Fibroblast of skin of left quadriceps (primary cell): ENCODE results near the gene FRAS1.
A peak's percentile ranks its signal among the peaks of the same experiment; 100 is the strongest.
"Not testable (repeated sequence)": the region's sequence is repeated elsewhere in the genome, so short reads cannot be mapped to it uniquely, and the experiment has no call there.

Experiments used
- DNase-seq, 2 experiments: peaks; one replicate each; pipeline ENCODE4 v3.0.0-alpha.2; 2013; ENCODE audit warnings: low read depth in 2 of 2

Gene FRAS1

GRCh38 chr4:78322032-78322431, 264.9 kb downstream of the FRAS1 start:
- no peak for DNase-seq

DNA sequence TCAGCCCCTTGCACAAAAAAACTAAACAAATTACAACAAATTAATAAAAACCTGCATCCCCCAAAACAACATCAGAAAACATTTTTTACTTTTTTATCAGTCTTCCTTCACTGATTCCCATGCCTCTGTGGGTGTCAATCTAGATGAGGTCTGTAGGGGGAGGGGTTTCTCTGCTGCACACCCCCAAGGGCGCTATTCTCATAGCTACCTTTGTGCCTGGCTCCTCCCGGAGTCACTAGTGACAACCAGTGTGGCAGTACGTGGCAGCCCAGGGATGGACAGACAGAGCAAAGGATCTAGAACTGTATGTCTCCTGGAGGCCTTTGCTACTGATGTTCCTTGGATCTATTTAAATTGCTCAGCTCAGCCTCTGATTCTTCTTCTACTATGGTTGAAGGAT, 266.3 kb downstream of the FRAS1 start:
- DNase-seq: no peak

DNA sequence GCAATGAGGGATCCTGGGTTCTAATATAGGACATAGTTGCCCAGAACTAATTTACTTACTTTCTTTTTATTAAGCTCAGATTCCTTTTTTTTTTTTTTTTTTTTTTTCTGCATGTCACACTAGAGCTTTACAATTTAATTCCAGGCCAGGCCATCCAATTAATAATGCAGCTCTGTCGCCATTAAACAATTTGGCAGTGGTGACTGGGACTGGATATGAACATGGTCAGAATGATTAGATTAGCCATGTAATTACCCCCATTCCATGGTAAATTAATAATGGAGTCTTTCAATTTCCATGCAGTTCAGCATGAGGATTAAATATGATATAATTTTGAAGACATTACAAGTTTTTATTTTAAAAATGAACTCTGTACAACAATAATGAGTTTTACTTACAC, 267.5 kb downstream of the FRAS1 start:
- no peak for DNase-seq

DNA sequence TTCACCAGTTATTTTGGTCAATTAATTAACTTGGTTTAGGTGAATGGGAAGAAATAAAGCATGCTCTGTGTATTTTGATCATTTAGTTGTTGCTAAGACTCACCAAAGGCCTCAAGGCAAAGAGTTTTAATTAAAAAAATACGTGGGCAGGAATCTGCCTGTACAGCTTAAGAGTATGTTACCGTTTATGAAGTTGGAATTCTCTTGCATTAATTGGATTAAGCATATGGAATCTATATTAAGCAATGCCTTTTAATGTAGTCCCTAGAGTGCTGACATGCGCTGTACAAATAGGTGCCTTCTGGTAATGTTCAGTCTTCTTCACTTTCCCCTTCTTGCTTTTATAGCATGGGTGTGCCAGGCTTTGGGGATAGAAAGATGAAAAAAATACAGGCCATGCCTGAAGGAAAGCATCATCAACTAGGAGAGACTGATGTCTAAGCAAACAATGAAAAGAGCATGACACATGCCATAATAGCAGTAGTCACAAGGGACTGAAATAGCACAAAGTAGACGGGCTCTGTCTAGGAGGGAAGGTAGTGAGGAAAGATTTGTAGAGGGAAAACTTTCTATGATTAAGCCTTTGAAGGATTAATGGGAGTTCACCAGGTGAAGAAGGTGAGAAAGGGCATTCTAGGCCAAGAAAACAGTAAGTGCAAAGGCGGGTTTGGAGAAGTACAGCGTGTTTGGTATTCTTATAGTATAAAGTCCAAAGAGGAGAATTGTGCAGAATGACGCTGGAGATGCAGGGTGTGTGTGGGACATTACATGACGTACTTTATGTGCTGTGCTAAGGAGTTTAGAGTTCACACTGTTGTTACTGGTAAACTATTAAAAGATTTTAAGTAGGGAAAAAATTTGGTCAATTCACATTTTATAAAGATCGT, 268.4 kb downstream of the FRAS1 start:
- DNase-seq: peak; percentile 45 to 51

GRCh38 chr4:78328591-78328990, 271.5 kb downstream of the FRAS1 start:
- not testable (repeated sequence) for DNase-seq

GRCh38 chr4:78331186-78331585, 274.1 kb downstream of the FRAS1 start:
- no peak for DNase-seq

GRCh38 chr4:78331965-78332364, 274.8 kb downstream of the FRAS1 start:
- no peak for DNase-seq

DNA sequence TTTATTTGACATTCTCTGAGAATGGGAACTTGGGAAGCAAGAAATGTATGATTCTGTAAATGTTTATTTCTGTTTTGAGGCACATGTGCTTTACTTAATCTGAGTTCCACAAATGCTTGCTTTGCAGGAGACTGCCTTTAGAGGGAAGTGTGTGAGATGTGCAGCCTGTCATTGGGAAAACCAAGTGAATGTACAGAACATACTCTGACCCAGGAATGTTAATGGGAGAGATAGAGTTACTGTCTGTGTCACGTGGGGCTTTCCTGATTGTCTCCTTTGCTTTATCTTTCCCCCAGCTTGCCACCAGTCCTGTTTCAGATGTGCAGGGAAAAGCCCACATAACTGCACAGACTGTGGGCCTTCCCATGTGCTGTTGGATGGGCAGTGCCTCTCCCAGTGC, 275.9 kb downstream of the FRAS1 start:
- DNase-seq: no peak

- no peak for DNase-seq
Observed at GRCh38 chr4:78336093-78336943, 279.2 kb downstream of the FRAS1 start.

- no peak for DNase-seq
Observed at GRCh38 chr4:78337244-78338020, 280.3 kb downstream of the FRAS1 start.

- no peak for DNase-seq
Observed at GRCh38 chr4:78342125-78342524, 285.0 kb downstream of the FRAS1 start.

GRCh38 chr4:78343682-78344081, 286.6 kb downstream of the FRAS1 start:
- DNase-seq: no peak

- DNase-seq: no peak
Observed at GRCh38 chr4:78345237-78345636, 288.1 kb downstream of the FRAS1 start.

DNA sequence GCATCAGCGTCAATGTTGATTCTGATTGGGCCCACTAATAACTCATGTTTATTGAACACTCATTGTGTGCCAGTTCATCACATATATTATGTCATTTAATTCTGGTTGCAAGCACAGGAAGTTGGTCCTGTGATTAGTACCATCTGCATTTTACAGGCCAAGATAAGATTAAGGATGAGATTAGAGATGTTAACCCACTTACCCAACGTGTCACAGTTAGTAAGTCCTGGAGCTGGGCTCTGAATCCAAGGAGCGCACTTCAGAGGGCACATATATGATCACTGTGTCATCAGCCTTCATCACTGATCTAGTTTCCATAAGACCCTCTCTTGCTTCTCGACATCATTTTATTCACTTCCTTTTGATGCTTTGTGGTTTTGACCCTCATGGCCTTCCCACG, 289.1 kb downstream of the FRAS1 start:
- DNase-seq: no peak

- DNase-seq: no peak
Observed at GRCh38 chr4:78347527-78347926, 290.4 kb downstream of the FRAS1 start.

DNA sequence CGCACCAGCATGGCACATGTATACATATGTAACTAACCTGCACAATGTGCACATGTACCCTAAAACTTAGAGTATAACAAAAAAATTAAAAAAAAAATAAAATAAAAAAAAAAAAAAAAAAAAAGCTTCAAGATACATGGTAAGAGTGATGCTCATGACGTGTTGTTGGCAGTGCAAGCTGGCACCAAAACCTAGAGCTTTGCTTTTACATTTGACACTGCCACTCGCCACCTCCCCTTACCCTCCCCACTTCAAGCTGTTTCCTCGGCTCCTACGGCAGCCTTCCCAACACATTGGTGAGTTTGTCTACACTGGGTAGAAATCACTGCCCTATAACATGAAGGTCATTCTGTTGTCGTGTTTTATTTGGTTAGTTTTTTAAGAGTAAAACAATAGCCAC, 296.8 kb downstream of the FRAS1 start:
- no peak for DNase-seq

DNA sequence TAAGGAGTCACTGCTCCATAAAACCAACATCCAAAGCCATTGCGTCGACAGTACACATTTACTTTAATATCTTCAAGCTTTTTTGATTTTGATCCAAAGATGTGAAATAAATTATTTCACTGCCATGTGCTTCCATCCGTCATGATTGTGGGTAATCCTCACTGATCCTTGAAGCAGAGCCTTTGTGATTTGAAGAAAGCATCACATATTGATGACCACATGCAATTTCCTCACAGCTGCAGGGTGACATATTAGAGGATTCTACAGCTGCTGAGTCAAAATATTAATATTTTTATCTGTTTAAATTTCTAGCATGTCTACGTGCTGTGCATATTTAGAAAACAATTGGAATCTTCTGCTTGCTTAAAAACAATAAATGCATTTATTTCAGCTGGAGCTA, 297.7 kb downstream of the FRAS1 start:
- no peak for DNase-seq

GRCh38 chr4:78355306-78355705, 298.2 kb downstream of the FRAS1 start:
- DNase-seq: peak; percentile 33 to 39

- no peak for DNase-seq
Observed at GRCh38 chr4:78356251-78356786, 299.2 kb downstream of the FRAS1 start.

GRCh38 chr4:78357122-78357521, 300.0 kb downstream of the FRAS1 start:
- DNase-seq: no peak

GRCh38 chr4:78360466-78360865, 303.3 kb downstream of the FRAS1 start:
- DNase-seq: no peak

DNA sequence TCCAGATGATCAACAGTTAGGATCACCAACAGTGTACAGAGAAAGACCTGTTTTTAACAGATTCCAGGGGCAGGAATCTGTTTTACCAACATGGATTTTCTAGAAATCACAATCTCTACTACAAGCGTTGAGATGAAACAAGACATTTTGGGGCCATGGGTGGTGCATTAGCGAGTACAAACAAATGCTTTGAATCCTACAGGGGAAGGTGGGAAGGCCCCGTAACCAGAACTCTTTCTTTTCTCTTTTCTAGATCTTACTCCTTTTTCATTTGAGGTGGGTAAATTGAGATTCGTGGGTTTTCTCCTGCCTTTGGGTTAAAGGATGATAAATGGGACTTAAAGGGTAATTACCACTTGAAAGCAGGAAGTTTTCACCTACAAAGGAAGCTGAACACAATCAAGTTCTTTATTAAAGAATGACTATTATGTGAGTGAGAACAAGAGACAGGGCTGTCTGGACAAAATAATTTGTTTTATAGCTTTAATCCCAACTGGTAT, 304.5 kb downstream of the FRAS1 start:
- DNase-seq: no peak
